Measurements from ENCODE around the gene ZCWPW1. TPM values are rescaled to one million over a fixed set of nuclear protein-coding genes. Genes with fewer than 3 reads are reported as not detected.
"Not testable (repeated sequence)": the region's sequence is repeated elsewhere in the genome, so short reads cannot be mapped to it uniquely, and the experiment has no call there.

Gene ZCWPW1
- polyA plus RNA-seq, 3 donors, result 6.3 to 8.4 (median 7.0) TPM

GRCh38 chr7:100356416-100357068, 72.0 kb downstream of the ZCWPW1 start:
- no peak for DNase-seq

DNA sequence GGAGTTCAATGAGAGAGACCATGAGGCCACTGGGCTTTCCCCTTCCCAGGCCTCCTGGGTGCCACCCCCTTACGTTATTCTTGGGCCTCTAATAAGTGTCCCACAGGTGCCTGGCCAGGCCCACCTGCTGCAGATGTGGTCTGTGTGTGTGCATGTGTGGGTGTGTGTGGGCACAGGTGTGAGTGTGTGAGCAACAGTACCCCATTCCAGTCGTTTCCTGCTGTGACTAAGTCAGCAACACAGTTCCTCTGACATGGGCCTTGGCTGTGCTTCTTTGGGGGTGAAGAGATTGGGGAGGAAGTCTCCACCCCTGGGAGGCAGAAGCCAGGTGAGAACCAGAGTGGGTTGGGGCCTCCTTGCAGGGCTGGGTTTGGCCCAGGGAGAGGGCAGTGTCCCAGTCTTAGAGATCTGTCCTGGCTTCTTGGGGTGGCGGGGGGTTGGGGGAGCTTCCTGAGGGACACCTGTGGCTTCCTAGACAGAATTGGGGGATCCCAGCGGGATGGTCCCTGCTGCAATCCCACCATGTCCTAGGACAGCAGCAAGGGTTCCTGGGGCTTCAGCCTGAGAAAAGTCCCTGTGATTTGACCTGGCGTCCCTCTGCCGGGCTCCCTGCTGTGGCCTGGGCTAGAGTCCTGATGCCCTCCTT, 74.7 kb downstream of the ZCWPW1 start:
- no peak for DNase-seq

DNA sequence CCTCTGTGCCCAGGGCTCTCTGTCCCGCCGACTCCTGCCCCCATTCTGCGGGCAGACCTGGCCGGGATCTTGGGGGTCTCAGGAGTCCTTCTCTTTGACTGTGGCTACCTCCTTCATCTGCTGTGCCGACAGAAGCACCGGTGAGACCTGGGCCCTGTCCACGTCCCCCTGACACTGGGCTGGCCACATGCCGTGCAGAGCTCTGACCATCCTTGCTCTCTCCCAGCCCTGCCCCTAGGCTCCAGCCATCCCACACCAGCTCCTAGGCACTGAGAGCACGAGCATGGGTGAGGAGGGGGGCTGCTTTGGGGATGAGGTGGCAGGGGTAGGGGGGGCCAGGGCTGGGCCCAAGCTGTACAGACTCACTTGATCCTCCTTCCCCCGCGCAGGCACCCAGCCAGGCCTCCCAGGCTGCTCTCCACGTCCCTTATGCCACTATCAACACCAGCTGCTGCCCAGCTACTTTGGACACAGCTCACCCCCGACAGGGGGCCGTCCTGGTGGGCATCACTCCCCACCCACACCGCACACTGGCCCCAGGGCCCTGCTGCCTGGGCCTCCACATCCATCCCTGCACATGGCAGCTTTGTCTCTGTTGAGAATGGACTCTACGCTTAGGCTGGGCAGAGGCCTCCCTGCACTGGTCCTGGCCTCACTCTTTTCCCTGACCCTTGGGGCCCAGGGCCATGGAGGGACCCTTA, 75.4 kb downstream of the ZCWPW1 start:
- DNase-seq, result no peak

DNA sequence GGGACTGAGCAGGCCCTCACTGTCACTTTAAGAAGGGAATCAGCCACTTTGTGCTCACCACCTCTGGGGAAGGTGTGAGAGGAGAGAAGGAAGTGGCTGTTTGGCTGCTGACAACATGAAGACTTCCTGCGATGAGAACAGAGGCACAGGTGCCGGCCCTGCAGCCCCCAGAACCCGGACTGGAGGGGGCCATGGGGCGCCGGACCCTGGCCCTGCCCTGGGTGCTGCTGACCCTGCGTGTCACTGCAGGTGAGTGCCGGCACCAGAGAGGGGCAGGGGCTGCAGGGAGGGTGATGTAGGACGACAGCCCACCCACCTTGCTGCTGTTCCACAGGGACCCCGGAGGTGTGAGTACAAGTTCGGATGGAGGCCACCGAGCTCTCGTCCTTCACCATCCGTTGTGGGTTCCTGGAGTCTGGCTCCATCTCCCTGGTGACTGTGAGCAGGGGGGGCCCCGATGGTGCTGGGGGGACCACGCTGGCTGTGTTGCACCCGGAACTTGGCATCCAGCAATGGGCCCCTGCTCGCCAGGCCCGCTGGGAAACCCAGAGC, 76.2 kb downstream of the ZCWPW1 start:
- DNase-seq, result not testable (repeated sequence)

DNA sequence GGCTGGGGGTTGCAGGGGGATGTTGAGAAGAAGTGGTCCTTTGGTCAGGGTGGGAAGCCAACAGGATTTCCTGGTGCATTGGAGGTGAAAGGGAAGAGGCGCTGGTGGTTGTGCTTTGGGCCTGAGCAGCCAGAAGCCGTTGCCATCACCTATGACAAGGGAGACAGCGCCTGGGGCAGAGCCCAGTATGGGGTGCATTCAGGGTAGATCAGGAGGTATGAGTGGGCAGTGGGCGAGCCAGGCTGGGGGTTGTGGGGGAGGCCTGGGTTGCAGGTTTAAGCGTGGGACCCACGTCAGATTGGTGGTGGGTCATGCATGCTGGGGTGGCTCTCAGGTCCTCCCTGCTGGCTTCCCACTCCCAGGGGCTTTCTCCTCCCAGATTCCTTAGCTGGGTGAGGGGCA, 76.8 kb downstream of the ZCWPW1 start:
- DNase-seq, result no peak

Other genes starting within 250 kb of the ZCWPW1 start
- gene PVRIG, start 208.8 kb downstream of the ZCWPW1 start, polyA plus RNA-seq (ENCODE audit: insufficient read length in 3 of 3), result 1 to 10 TPM; 2.0 to 9.2 (median 8.1) TPM
- 10 to 100 TPM in 1 of 3 donors, 1 to 10 TPM in 2; 6.4 to 10.4 (median 8.1) TPM for gene SPDYE3, start 121.0 kb downstream of the ZCWPW1 start, polyA plus RNA-seq (ENCODE audit: insufficient read length in 3 of 3)
- gene PILRB, start 70.6 kb downstream of the ZCWPW1 start, polyA plus RNA-seq (ENCODE audit: insufficient read length in 3 of 3), result 10 to 100 TPM; 35.8 to 63.6 (median 63.1) TPM
- gene PILRA, start 55.2 kb downstream of the ZCWPW1 start, polyA plus RNA-seq (ENCODE audit: insufficient read length in 3 of 3), result 10 to 100 TPM in 1 of 3 donors, 1 to 10 TPM in 2; 4.5 to 10.1 (median 6.3) TPM
- gene MEPCE, start 1.1 kb upstream of the ZCWPW1 start, polyA plus RNA-seq (ENCODE audit: insufficient read length in 3 of 3), result 10 to 100 TPM; 55.0 to 63.4 (median 62.5) TPM
- 10 to 100 TPM; 20.9 to 23.5 (median 23.2) TPM for gene PPP1R35, start 7.8 kb upstream of the ZCWPW1 start, polyA plus RNA-seq (ENCODE audit: insufficient read length in 3 of 3)
- 1 to 10 TPM in 2 of 3 donors, under 1 TPM in 1; 0.73 to 1.9 (median 1.3) TPM for gene SPACDR, start 35.6 kb upstream of the ZCWPW1 start, polyA plus RNA-seq (ENCODE audit: insufficient read length in 3 of 3)
- gene TSC22D4, start 50.5 kb upstream of the ZCWPW1 start, polyA plus RNA-seq (ENCODE audit: insufficient read length in 3 of 3), result 10 to 100 TPM; 48.2 to 57.9 (median 55.5) TPM
- 1 to 10 TPM; 2.4 to 3.2 (median 2.8) TPM for gene NYAP1, start 55.2 kb upstream of the ZCWPW1 start, polyA plus RNA-seq (ENCODE audit: insufficient read length in 3 of 3)
- gene AGFG2, start 110.5 kb upstream of the ZCWPW1 start, polyA plus RNA-seq (ENCODE audit: insufficient read length in 3 of 3), result 10 to 100 TPM; 11.3 to 16.6 (median 12.8) TPM
- 1 to 10 TPM; 4.4 to 9.6 (median 7.0) TPM for gene SAP25, start 145.2 kb upstream of the ZCWPW1 start, polyA plus RNA-seq (ENCODE audit: insufficient read length in 3 of 3)
- gene LRCH4, start 157.4 kb upstream of the ZCWPW1 start, polyA plus RNA-seq (ENCODE audit: insufficient read length in 3 of 3), result 10 to 100 TPM; 43.7 to 56.0 (median 46.8) TPM
- gene FBXO24, start 157.6 kb upstream of the ZCWPW1 start, polyA plus RNA-seq (ENCODE audit: insufficient read length in 3 of 3), result 1 to 10 TPM; 1.8 to 2.6 (median 2.3) TPM
- 100 to 1,000 TPM; 108 to 146 (median 137) TPM for gene PCOLCE, start 173.7 kb upstream of the ZCWPW1 start, polyA plus RNA-seq (ENCODE audit: insufficient read length in 3 of 3)
- gene MOSPD3, start 183.8 kb upstream of the ZCWPW1 start, polyA plus RNA-seq (ENCODE audit: insufficient read length in 3 of 3), result 10 to 100 TPM; 26.8 to 31.5 (median 30.3) TPM
- 1 to 10 TPM in 2 of 3 donors, under 1 TPM in 1; 0.80 to 1.2 (median 1.1) TPM for gene TFR2, start 212.8 kb upstream of the ZCWPW1 start, polyA plus RNA-seq (ENCODE audit: insufficient read length in 3 of 3)
- gene ACTL6B, start 227.7 kb upstream of the ZCWPW1 start, polyA plus RNA-seq (ENCODE audit: insufficient read length in 3 of 3), result under 1 TPM in 1 of 3 donors, not detected in 2; 0.09 TPM
- 100 to 1,000 TPM; 195 to 236 (median 231) TPM for gene GNB2, start 245.0 kb upstream of the ZCWPW1 start, polyA plus RNA-seq (ENCODE audit: insufficient read length in 3 of 3)

Measured in renal pelvis (tissue), 4 donors.